Panc1 (cell line): ENCODE data around the gene EVX2. TPM values are rescaled to one million over a fixed set of nuclear protein-coding genes. Genes with fewer than 3 reads are reported as not detected.

Experiments used
- ATAC-seq: fragments of 200-7000 bp; cut with Tn5 transposase; 2 replicates; pipeline ENCODE4 v1.9.1; 2020; ENCODE audit warnings: mild to moderate bottlenecking, moderate library complexity
- BruUV-seq: library from RNA; stranded (reverse); fragments of 400-500 nt; replicated peaks from 2 replicates; lab custom pipeline; 2021; lab: Mats Ljungman, UMichigan
- CTCF ChIA-PET: fragments of 300-600 bp; sonication (Branson Sonifier 250); formaldehyde crosslinking; loops from one replicate; lab custom pipeline; 2022; ENCODE audit warnings: antibody characterized with exemption; lab: Charles Lee
- POLR2A ChIA-PET: fragments of 300-600 bp; sonication (Branson Sonifier 250); formaldehyde crosslinking; loops from one replicate; lab custom pipeline; 2022; ENCODE audit warnings: antibody characterized with exemption; lab: Charles Lee
- DNase-seq: peaks from one replicate; pipeline ENCODE4 v3.0.0-alpha.2; 2010; ENCODE audit warnings: low read depth, low spot score
- H3K27ac ChIP-seq: 2 replicates; pipeline ENCODE4 v1.5.1; 2011; ENCODE audit warnings: mild to moderate bottlenecking, low read length, inconsistent platforms
- H3K27me3 ChIP-seq: fragments of 200-500 bp; sonication (Bioruptor generic); 2 replicates; pipeline ENCODE4 v1.6.0; 2014; ENCODE audit warnings: low read length, inconsistent platforms; ENCODE audit not compliant: control insufficient read depth, insufficient read depth
- H3K36me3 ChIP-seq: fragments of 200-500 bp; sonication (Bioruptor generic); 2 replicates; pipeline ENCODE4 v1.5.1; 2014; ENCODE audit warnings: inconsistent platforms, mild to moderate bottlenecking, low read length, moderate library complexity; ENCODE audit not compliant: control insufficient read depth, insufficient read depth
- H3K4me1 ChIP-seq: 2 replicates; pipeline ENCODE4 v1.5.1; 2011; ENCODE audit warnings: inconsistent platforms, mild to moderate bottlenecking, low read length, moderate library complexity; ENCODE audit not compliant: control insufficient read depth, insufficient read depth
- H3K4me3 ChIP-seq, 2 experiments: 2 replicates each; pipeline ENCODE4 v1.5.1; 2011 to 2012; ENCODE audit warnings: low read depth in 2 of 2, low read length in 2 of 2, mild to moderate bottlenecking in 2 of 2, inconsistent platforms in 1 of 2, moderate library complexity in 1 of 2
- H3K9me3 ChIP-seq: fragments of 200-500 bp; sonication (Bioruptor generic); 2 replicates; pipeline ENCODE4 v1.5.1; 2014; ENCODE audit warnings: low read depth, mild to moderate bottlenecking, inconsistent platforms, low read length, moderate library complexity; ENCODE audit not compliant: control insufficient read depth, insufficient read depth
- CTCF ChIP-seq: fragments of 450-650 bp; IDR thresholded peaks from 2 replicates; pipeline ENCODE4 v1.5.1; 2017; ENCODE audit warnings: mild to moderate bottlenecking
- POLR2AphosphoS5 ChIP-seq: IDR thresholded peaks from 2 replicates; pipeline ENCODE4 v1.6.1; 2012; ENCODE audit warnings: mild to moderate bottlenecking, low read depth, low read length, moderate library complexity
- REST ChIP-seq, 2 experiments: IDR thresholded peaks; 2 replicates each; pipeline ENCODE4 v1.6.1; 2011 to 2012; ENCODE audit warnings: low read depth in 2 of 2, control low read depth in 1 of 2, low read length in 1 of 2, mild to moderate bottlenecking in 1 of 2, moderate library complexity in 1 of 2; ENCODE audit not compliant: insufficient read depth in 1 of 2
- SIN3A ChIP-seq: IDR thresholded peaks from 2 replicates; pipeline ENCODE4 v1.6.1; 2012; ENCODE audit warnings: low read depth, mild to moderate bottlenecking, low read length, moderate library complexity, borderline replicate concordance; ENCODE audit not compliant: insufficient read depth
- TCF7L2 ChIP-seq: IDR thresholded peaks from 2 replicates; pipeline ENCODE4 v1.6.1; 2011; ENCODE audit warnings: mild to moderate bottlenecking, low read depth, low read length, inconsistent platforms
- in situ Hi-C: cut with HindIII; loops from 2 replicates; pipeline ENCODE4 v1.10.0; 2016; ENCODE audit warnings: low sequenced_read_pairs, low pct_unique_long_range_greater_than_20kb
- intact Hi-C: fragments of 100-400 bp; cut with micrococcal nuclease; formaldehyde crosslinking; loops from one replicate; pipeline ENCODE4 v1.10.0; 2022; ENCODE audit not compliant: unreplicated experiment
- total RNA-seq: library from RNA; stranded (reverse); gene quantifications from one replicate; pipeline ENCODE4 v1.2.1, GENCODE V29; 2021; ENCODE audit not compliant: unreplicated experiment

EVX2 gene
- total RNA-seq, 1 experiment from 2014 or later: not detected

DNA sequence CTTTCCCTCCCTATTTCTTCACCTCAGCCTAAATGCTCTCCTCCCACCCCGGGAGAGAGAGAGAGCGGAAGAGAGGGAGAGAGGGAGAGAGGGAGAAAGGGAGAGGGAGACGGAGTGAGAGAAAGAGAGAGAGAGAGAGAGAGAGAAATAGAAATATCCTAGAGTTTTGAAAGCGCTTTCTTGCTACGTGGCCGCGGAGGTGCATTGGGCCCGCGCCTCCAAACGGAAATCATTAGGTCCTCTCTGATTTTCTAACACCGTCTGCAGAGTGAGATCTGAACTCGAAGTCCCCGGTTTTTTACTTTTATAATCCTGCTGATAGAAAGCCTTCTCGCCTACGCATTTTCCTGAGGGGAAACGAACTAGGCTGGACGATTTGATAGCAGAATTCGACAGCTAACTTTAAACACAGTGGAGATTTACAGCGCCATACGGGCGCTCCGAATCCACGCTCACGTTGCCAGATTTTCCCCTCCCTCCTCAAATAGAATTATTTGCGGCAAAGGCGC, 903 bp upstream of the EVX2 start:
- ChIA-PET CTCF (no interaction called here), POLR2A (no interaction called here)
- in situ Hi-C loops: no loop called here
- Histone ChIP-seq H3K9me3 (no peaks in the 10 kb centered on the region), H3K27ac (no peak overlapping the region), H3K27me3 (peaks cover 33% of the 10 kb centered on the region), H3K4me1 (peaks cover 9% of the 10 kb centered on the region), H3K4me3 (peak overlapping the region in 1 of 2 experiments; percentile 48; a peak in 2 of 4 replicates), H3K36me3 (no peaks in the 10 kb centered on the region)
- TF ChIP-seq REST (IDR thresholded peaks at IDR 0.05; ENCODE audit: insufficient read depth in 1 of 2, low read depth in 2 of 2, low read length in 1 of 2): no peak
- TF ChIP-seq POLR2AphosphoS5: no peak
- TF ChIP-seq CTCF: no peak
- TF ChIP-seq TCF7L2: no peak
- no peak for TF ChIP-seq SIN3A
- intact Hi-C loops: loop anchor here (10.0 kb wide), 1 partner anchor 120 kb away; no protein-coding TSS in a partner anchor
- BruUV-seq: no TSS peak
- ATAC-seq (no peak), DNase-seq (no peak)

GRCh38 chr2:176082824-176083751, 674 bp downstream of the EVX2 start:
- Histone ChIP-seq H3K9me3 (no peaks in the 10 kb centered on the region), H3K4me1 (peaks cover 6% of the 10 kb centered on the region), H3K4me3 (no peak overlapping the region), H3K27ac (no peak overlapping the region), H3K36me3 (no peaks in the 10 kb centered on the region), H3K27me3 (peaks cover 27% of the 10 kb centered on the region)
- in situ Hi-C loops: no loop called here
- ChIA-PET CTCF (interaction anchor here (0.5 to 0.7 kb wide), 2 partner anchors 374 to 569 kb away, joined by 3 to 4 read pairs; no protein-coding TSS in a partner anchor), POLR2A (no interaction called here)
- no peak for TF ChIP-seq REST (IDR thresholded peaks at IDR 0.05; ENCODE audit: insufficient read depth in 1 of 2, low read depth in 2 of 2, low read length in 1 of 2)
- TF ChIP-seq SIN3A: no peak
- TF ChIP-seq TCF7L2: no peak
- no peak for TF ChIP-seq CTCF
- no peak for TF ChIP-seq POLR2AphosphoS5
- DNase-seq: no peak
- no TSS peak for BruUV-seq
- ATAC-seq: no peak
- intact Hi-C loops: loop anchor here (10.0 kb wide), 1 partner anchor 118 kb away; no protein-coding TSS in a partner anchor
